ENCODE data around the gene ZBTB20. TPM values are rescaled to one million over a fixed set of nuclear protein-coding genes. Genes with fewer than 3 reads are reported as not detected.

Gene ZBTB20
- total and polyA plus RNA-seq, 10 of the 15 experiments (the other 5 are each of a cell fraction or from before 2014, with no cell fraction given): 0.20 to 5.5 (median 2.2) TPM

DNA sequence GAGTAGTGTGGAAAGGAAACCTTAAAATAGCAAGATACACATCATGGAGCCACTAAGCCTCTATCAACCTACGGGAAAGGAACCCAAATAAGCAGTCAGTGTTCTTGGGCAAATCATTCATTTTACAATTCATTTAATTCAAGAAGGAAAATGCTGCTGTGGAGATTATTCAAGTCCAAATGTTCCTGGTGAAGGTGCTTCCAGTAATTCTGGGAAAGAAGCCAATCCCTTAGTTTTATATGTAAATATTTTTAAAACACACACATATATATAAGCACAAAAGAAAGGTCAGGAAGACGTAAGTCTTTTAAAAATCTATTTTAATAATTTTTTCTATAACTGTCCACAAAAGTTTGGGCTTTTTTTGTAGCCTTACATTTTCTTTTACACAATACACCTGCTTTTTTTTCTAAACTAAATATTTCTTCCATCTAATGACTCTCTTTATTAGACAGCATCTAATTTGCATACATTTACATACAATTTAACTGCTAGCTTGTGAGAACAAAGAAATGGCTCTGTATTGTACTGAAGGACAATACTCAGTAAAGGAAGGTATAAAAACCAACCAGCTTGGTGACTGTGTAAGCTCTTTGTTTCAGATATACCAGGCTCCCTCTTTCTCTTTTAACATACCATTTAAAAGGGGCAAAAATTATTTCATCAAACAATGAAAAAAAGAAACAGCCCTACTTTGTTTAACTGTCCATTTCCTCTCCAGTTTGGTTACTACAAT lies 269.5 kb downstream of the ZBTB20 start:
- ATAC-seq (no peak), FAIRE-seq (no peak), DNase-seq (ENCODE audit: low read depth, low spot score) (no peak)
- Histone ChIP-seq H3K9me3 (replicated peaks; ENCODE audit: control insufficient read depth, insufficient read depth, low read length) (no peaks in the 10 kb centered on the region), H3K36me3 (ENCODE audit: control insufficient read depth in 2 of 2, insufficient read depth in 2 of 2, low read length in 1 of 2) (no peaks in the 10 kb centered on the region), H2AFZ (ENCODE audit: control insufficient read depth, low read depth, low read length) (no peak overlapping the region), H3K9ac (ENCODE audit: control insufficient read depth, insufficient read depth, low read length) (no peak overlapping the region), H3K27me3 (replicated peaks in 1 of 2; ENCODE audit: control insufficient read depth in 2 of 2, insufficient read depth in 2 of 2, low read length in 1 of 2) (no peaks in the 10 kb centered on the region), H3K79me2 (ENCODE audit: control insufficient read depth, insufficient read depth, low read length) (no peaks in the 10 kb centered on the region), H3K4me1 (ENCODE audit: control insufficient read depth, insufficient read depth, low read length) (no peaks in the 10 kb centered on the region; the same call in none of the 2 replicates), H3K4me2 (ENCODE audit: control insufficient read depth, insufficient read depth) (no peak overlapping the region), H3K4me3 (no peak overlapping the region), H4K20me1 (ENCODE audit: control insufficient read depth, insufficient read depth) (no peaks in the 10 kb centered on the region), H3K27ac (ENCODE audit: control insufficient read depth, insufficient read depth) (no peak overlapping the region)
- intact Hi-C loops (cut with micrococcal nuclease; ENCODE audit: unreplicated experiment): no loop called here
- ChIA-PET CTCF (no interaction called here), RAD21 (ENCODE audit: unreplicated experiment) (no interaction called here), SMC1A (ENCODE audit: uncharacterized antibody, unreplicated experiment) (interaction anchor here (0.6 to 1.6 kb wide), 4 partner anchors 8 to 531 kb away, joined by 3 to 5 read pairs (median 4); no protein-coding TSS in a partner anchor), POLR2A (no interaction called here)
- no peak for TF ChIP-seq ZNF217 (IDR thresholded peaks at IDR 0.05)
- TF ChIP-seq NFXL1 (IDR thresholded peaks at IDR 0.05; ENCODE audit: borderline replicate concordance): no peak
- no peak for TF ChIP-seq IKZF2 (IDR thresholded peaks at IDR 0.05)
- in situ Hi-C loops (cut with MboI): no loop called here
- 94% methylated on average over 2 of the region's 2 CpGs for WGBS (ENCODE audit: insufficient coverage, insufficient replicate concordance, low lambda C conversion rate, missing lambda C conversion rate)
- BruUV-seq (replicated peaks): no TSS peak

DNA sequence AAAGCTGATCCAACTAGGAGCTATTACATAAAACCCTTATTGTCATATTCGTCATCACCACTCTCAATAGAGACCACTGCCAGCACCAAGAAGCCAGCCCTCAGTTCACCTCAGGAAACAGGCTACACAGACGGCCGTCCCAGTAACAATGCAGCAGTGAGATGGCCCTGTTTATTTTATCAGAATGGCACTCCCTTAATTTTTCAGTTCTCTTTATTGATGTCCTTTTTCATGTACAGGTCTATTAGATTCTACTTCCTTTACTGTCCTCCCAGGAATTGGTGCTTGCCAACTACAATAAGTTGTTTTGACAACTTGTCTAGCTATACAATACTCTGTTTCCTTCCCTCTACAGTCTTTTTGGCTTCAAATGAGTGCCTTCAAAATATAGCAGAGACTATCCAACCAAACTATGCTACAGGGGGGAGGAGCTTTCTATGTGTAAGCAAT lies 272.5 kb downstream of the ZBTB20 start:
- Histone ChIP-seq H3K4me3 (no peak overlapping the region), H2AFZ (ENCODE audit: control insufficient read depth, low read depth, low read length) (no peak overlapping the region), H3K4me2 (ENCODE audit: control insufficient read depth, insufficient read depth) (no peak overlapping the region), H3K9me3 (replicated peaks; ENCODE audit: control insufficient read depth, insufficient read depth, low read length) (no peaks in the 10 kb centered on the region), H3K36me3 (ENCODE audit: control insufficient read depth in 2 of 2, insufficient read depth in 2 of 2, low read length in 1 of 2) (no peaks in the 10 kb centered on the region), H4K20me1 (ENCODE audit: control insufficient read depth, insufficient read depth) (no peaks in the 10 kb centered on the region), H3K9ac (ENCODE audit: control insufficient read depth, insufficient read depth, low read length) (no peak overlapping the region), H3K4me1 (ENCODE audit: control insufficient read depth, insufficient read depth, low read length) (no peaks in the 10 kb centered on the region; the same call in 1 of the 2 replicates), H3K27ac (ENCODE audit: control insufficient read depth, insufficient read depth) (no peak overlapping the region), H3K27me3 (replicated peaks in 1 of 2; ENCODE audit: control insufficient read depth in 2 of 2, insufficient read depth in 2 of 2, low read length in 1 of 2) (no peaks in the 10 kb centered on the region), H3K79me2 (ENCODE audit: control insufficient read depth, insufficient read depth, low read length) (no peaks in the 10 kb centered on the region)
- 98% methylated on average over 3 of the region's 3 CpGs for WGBS (ENCODE audit: insufficient coverage, insufficient replicate concordance, low lambda C conversion rate, missing lambda C conversion rate)
- TF ChIP-seq MTA3 (IDR thresholded peaks at IDR 0.05; ENCODE audit: borderline replicate concordance, low read length) (no peak), BMI1 (IDR thresholded peaks at IDR 0.05; ENCODE audit: borderline replicate concordance) (no peak), SMAD1 (IDR thresholded peaks at IDR 0.05; ENCODE audit: low read depth, partially characterized antibody) (no peak), NR2C1 (IDR thresholded peaks at IDR 0.05) (no peak), ZNF217 (IDR thresholded peaks at IDR 0.05) (no peak), GABPA (IDR thresholded peaks at IDR 0.05; ENCODE audit: low read depth) (no peak), PAX5 (IDR thresholded peaks at IDR 0.05; ENCODE audit: borderline replicate concordance, low read depth, low read length) (no peak)
- TF ChIP-seq, protein P1, sequence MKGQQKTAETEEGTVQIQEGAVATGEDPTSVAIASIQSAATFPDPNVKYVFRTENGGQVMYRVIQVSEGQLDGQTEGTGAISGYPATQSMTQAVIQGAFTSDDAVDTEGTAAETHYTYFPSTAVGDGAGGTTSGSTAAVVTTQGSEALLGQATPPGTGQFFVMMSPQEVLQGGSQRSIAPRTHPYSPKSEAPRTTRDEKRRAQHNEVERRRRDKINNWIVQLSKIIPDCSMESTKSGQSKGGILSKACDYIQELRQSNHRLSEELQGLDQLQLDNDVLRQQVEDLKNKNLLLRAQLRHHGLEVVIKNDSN (IDR thresholded peaks at IDR 0.05; ENCODE audit: borderline replicate concordance, extremely low read length, insufficient read depth, low read depth, low read length): no peak
- ChIA-PET RAD21 (ENCODE audit: unreplicated experiment) (no interaction called here), CTCF (interaction anchor here (0.6 to 1.4 kb wide), 2 partner anchors 9 to 12 kb away, joined by 4 to 6 read pairs; no protein-coding TSS in a partner anchor), SMC1A (ENCODE audit: uncharacterized antibody, unreplicated experiment) (interaction anchor here (0.6 to 1.3 kb wide), 4 partner anchors 11 to 94 kb away, joined by 3 to 5 read pairs (median 3); no protein-coding TSS in a partner anchor), POLR2A (interaction anchor here (0.5 kb wide), 1 partner anchor 421 kb away, joined by 3 read pairs; no protein-coding TSS in a partner anchor)
- in situ Hi-C loops (cut with MboI): no loop called here
- DNase-seq (ENCODE audit: low read depth, low spot score) (no peak), FAIRE-seq (no peak), ATAC-seq (no peak)
- intact Hi-C loops (cut with micrococcal nuclease; ENCODE audit: unreplicated experiment): no loop called here
- BruUV-seq (replicated peaks): no TSS peak
